ENCODE measurements around the gene FMN1.

Gene FMN1

GRCh38 chr15:33201491-33202231 is 7.1 kb upstream of the FMN1 start:
- peak; percentile 11 to 31 (median 26) for DNase-seq (ENCODE audit: low read depth in 3 of 3, low spot score in 1 of 3)

DNA sequence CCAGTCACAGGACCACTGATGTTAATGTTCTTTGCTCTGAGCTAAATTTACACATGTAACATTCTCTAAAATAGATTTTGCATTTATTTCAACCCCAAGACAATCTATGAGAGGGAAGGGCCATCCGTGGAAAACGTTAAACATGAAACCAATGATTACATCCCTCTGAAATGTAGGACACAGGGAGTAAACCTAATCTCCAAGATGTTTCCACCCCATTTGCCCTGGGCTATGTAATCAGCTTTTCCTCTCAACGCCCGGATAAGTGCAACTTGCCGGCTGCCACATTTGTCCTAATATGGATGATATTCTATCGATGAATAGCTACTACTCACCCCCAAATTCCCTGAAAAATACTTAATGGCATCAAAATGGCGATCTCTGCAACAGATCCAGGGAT is 6.4 kb upstream of the FMN1 start:
- no peak for DNase-seq (ENCODE audit: low read depth in 3 of 3, low spot score in 1 of 3)

DNA sequence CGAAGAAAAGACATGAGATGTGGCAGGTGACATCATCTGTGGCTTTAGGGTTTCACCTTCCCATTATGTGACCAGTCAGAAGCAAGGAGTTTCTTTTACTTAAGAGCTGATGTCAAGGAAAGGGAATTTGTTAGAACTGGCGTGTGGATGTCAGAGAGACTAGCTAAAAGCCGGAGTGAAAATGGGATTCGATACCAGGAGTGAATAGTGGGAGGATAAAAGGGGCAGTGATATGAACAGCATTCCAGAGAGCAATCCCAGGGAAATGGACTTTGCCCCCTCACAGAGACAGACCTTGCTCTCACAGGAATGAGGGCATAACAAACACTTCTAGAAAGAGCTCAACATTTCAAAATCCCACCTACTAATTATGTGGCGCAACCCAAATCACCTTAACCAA is 5.9 kb upstream of the FMN1 start:
- no peak for DNase-seq (ENCODE audit: low read depth in 3 of 3, low spot score in 1 of 3)

GRCh38 chr15:33198541-33198940 is 4.0 kb upstream of the FMN1 start:
- no peak for DNase-seq (ENCODE audit: low read depth in 3 of 3, low spot score in 1 of 3)

DNA sequence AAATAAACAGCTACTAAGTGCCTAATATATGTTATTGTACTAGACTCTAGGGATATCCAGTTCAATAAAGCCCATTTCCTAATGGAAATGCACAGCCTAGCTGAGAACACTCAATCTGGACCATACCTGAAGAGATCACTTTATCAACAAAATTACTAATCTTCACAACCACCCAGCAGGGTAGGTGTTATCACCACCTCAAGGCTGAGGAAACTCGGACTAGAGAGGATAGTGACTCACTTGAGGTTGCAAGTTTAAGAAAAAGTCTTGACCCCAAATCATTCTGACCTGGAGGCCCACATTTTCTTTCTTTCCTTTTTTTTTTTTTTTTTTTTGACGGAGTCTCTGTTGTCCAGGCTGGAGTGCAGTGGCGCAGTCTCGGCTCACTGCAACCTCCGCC is 3.1 kb upstream of the FMN1 start:
- no peak for DNase-seq (ENCODE audit: low read depth in 3 of 3, low spot score in 1 of 3)

DNA sequence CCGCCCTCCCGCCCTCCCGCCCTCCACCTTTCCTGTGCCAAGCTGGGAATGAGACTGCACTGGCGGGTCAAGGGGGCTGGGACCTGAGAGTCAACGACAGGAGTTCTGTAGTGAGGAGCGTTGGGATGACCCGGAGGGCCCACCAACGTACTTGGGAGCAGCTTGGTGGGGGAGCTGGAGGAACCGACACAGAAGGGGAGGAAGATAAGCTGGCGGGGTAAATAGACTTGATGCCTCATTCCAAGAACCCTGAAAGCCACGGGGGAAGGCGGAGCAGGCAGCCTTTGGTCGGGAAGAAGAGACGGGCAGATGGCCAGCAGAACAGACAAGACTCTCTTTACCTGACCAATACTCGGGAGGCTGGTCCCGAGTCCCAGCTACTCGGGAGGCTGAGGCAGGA is 277 bp downstream of the FMN1 start:
- DNase-seq (ENCODE audit: low read depth in 3 of 3, low spot score in 1 of 3) = no peak

DNA sequence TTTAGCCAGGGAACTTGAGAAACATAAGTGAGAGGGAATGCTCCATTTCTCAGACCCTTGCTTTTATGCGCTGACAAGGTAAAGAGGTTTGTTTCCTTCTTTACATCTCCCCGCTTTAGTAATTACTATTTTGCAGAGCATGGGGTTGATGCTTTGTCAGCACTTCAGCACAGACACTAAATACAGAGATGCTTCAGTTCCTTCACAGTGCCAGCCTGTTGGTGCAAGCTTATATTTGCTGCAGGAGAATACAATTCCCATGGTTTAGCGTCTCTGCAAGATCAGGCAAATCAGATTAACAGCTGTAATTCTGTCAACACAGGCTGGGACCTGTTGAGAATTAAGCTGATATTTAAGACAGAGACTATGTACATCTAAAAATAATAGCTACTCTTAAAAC is 2.9 kb downstream of the FMN1 start:
- no peak for DNase-seq (ENCODE audit: low read depth in 3 of 3, low spot score in 1 of 3)

DNA sequence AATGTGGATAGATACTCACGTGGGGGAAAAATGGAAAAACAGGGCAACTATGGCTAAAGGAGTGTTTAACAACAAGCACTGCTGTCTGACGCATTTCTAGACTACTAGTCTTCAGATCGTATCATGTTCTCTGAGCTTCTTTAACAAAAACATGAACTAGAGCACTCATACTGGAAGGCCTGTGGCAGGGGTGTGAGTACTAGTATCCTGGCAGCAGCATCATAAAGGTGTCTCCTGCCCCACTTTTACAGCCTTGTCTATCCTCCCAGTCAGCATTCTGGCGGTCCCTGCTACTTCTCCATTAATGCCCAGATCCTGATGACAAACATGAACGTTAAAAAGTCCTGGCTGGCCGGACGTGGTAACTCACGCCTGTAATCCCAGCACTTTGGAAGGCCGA is 4.0 kb downstream of the FMN1 start:
- DNase-seq (ENCODE audit: low read depth in 3 of 3, low spot score in 1 of 3) = no peak

DNA sequence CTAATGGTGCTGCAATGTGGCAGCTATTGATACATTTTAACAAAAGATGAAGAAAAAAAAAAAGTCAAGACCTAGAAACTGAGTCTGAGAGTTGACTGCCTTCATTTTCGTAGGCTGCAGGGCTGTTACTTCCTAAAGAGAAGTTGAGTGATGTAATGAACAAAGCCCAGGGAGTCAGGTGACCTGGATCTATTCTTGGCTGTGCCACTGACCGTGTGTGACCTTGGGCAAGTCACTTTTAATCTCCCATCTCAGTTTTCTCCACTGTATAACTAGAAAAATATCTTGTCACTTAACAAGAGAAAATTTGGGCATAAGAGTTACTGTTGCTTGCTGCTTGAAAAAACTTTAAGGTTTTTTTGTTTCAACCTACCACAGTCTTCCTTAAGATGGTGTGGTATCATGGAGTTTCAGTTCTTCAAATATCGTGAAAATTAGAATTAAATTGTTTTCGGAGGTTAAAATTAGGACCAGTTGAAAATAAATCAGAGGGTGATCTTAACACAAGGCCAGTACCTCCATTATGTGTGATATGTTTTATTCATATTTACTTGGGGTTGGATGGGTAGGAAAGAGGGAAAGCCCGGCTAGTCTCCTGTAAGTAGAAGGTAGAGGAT is 5.8 kb downstream of the FMN1 start:
- no peak for DNase-seq (ENCODE audit: low read depth in 3 of 3, low spot score in 1 of 3)

GRCh38 chr15:33188159-33188558 is 6.4 kb downstream of the FMN1 start:
- DNase-seq (ENCODE audit: low read depth in 3 of 3, low spot score in 1 of 3) = no peak

GRCh38 chr15:33183334-33183733 is 11.2 kb downstream of the FMN1 start:
- no peak for DNase-seq (ENCODE audit: low read depth in 3 of 3, low spot score in 1 of 3)

GRCh38 chr15:33182926-33183325 is 11.6 kb downstream of the FMN1 start:
- DNase-seq (ENCODE audit: low read depth in 3 of 3, low spot score in 1 of 3) = no peak

DNA sequence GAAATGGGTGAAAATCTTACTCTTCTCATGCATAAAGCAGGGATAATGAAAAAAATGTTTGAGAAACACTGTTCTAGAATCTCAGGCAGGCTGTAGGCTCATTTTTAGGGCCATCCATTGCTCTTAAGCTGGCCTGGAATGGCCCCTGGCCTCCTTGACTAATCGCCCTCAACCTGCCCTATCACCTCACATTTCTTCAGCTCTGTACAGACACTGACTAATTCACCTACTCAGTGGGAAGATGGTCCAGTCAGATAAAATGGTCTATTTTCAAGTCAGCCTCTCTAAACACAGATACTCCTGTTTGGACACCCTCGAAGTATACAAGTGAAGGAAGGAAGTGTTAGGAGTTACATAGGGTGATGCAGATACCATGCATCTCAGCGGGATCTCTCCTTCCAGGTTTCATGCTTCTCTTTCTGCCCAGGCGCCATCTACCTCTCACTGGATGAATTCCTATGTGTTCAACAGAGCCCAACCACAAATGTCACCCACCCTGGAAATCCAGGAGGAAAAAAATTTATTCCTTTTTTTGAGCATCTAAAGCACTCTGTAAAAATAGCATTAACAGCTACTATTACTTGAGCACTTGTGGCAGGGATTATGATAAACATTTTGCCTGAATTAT is 12.1 kb downstream of the FMN1 start:
- no peak for DNase-seq (ENCODE audit: low read depth in 3 of 3, low spot score in 1 of 3)

DNA sequence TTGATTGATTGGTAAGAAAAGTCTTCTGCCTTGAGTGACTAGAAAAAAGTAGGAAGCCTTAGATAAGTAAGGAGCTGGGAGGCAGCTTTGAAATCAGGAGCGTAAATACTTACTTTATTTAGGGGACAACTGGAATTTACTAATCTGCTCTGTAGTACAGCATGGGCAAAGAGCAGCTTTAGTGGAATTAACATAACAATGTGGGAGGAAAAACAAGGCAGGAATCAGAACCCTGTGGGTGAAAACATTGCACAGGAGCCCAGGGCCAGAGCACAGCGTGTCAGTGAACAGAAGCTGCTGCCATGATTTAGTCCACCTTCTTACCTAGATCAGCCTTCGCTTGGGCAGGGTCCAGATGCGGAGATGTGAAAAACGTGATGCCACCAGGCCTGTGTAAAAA is 14.6 kb downstream of the FMN1 start:
- DNase-seq (ENCODE audit: low read depth in 3 of 3, low spot score in 1 of 3) = no peak

DNA sequence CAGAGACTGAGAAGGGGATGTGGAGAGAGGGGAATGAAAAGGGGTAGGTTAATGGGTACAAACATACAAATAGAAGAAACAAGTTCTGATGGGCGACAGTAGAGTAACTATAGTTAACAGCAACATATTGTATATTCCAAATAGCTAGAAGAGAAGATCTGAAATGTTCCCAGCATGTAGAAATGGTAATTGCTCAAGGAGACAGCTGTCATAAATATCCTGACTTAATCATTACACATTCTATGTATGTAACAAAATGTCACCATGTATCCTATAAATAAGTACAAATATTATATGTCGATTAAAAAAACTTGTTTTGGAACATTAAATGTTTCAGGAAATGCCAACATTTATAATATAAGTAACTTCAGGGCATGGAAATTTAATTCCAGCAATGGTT is 23.3 kb downstream of the FMN1 start:
- no peak for DNase-seq (ENCODE audit: low read depth in 3 of 3, low spot score in 1 of 3)

DNA sequence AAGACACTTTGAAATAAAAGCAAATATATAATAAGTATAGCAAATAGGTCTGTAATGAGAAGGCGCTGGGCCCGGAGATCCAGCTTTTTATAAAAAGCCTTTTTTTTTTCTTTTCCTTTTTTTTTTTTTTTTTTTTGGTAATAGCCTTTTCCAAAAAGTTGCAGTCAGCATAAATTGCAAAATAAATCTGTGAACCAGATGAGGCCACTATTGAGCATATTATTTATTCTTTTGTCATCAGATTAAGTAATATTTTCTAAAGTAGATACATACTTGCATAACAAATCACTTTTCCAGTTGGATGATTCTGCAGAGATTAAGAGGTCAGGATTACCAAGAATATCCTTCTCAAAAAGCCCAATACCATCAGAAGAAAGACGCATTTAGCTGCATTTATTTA is 24.9 kb downstream of the FMN1 start:
- DNase-seq (ENCODE audit: low read depth in 3 of 3, low spot score in 1 of 3) = no peak

DNA sequence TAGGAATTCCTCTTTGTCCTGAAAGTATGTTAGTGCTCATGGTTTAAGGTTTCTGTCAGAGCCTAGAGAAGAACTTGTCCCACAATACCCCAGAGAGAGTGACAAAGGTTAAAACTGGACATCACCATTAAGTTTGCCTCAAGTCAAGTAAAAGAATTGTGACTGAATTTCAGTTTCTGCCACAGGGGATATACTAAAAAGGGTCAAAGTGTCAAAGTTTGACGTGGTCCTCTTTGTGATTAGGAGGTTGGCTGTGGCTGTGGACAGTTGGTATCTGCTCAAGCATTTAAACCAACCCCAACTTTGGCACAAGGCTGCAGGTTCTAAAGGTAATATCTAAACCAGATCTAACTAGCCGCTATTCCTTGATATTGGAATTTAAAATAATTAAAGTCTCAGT is 26.1 kb downstream of the FMN1 start:
- no peak for DNase-seq (ENCODE audit: low read depth in 3 of 3, low spot score in 1 of 3)

- no peak for DNase-seq (ENCODE audit: low read depth in 3 of 3, low spot score in 1 of 3)
Measured at GRCh38 chr15:33163816-33164215, 30.7 kb downstream of the FMN1 start.

- no peak for DNase-seq (ENCODE audit: low read depth in 3 of 3, low spot score in 1 of 3)
Measured at GRCh38 chr15:33161209-33161608, 33.3 kb downstream of the FMN1 start.

DNA sequence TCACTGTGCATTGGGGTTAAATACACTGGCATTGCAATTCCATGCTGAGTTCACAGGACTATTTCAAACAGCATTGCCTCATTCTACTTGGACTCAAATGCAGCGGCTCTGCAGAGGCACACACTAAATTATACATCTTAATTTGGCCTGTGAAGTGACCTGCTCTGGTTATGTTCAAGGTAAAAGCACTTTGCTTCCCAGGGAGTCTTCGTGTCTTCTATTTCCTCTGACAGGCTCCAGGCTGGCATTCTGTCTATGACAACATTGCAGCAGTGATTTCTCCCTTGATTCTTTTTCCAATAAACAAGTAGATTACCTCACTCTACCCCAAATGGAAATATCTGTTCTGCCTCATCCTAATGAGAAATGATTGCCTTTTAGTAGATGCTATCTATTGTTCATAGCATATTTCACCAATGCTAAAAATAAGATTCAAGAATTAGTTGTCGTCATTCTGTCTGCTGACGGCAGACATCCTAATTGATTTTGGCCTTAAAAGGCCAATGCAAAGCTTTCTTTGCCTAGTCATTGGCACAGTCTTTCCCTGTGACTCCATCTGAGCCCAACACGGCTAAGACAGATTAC is 33.8 kb downstream of the FMN1 start:
- DNase-seq (ENCODE audit: low read depth in 3 of 3, low spot score in 1 of 3) = no peak

GRCh38 chr15:33159726-33160453 is 34.6 kb downstream of the FMN1 start:
- DNase-seq (ENCODE audit: low read depth in 3 of 3, low spot score in 1 of 3) = no peak

DNA sequence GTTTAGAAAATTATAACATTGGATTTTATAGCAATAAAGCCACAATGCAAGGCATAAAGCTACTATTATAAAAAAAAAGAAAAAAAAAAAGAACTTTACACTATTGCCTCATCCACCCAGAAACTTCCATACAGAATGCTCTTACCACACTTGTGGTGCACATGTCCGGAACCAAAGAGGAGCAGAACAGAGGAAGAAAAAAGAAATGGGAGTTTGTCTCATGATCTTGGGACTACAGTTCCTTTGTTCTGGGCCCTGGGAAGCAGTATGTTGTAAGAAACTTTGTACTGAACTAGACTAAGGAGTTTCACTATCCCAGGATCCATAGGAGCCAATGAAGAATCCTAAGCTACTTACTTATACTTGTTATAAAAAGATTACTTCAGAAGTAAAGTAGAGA is 36.1 kb downstream of the FMN1 start:
- DNase-seq (ENCODE audit: low read depth in 3 of 3, low spot score in 1 of 3) = no peak
